Measurements from ENCODE around the gene FGF5.

GRCh38 chr4:80268936-80269335 is 2.5 kb downstream of the FGF5 start:
- TF ChIP-seq CTCF (IDR thresholded peaks at IDR 0.05 in 4 of 5, conservative IDR thresholded peaks at IDR 0.05 in 1 of 5), result no peak
- no peak for TF ChIP-seq POLR2A (IDR thresholded peaks at IDR 0.05)

All from gastrocnemius medialis (tissue), 4 donors.